Spleen (tissue), 11 donors: ENCODE results near the gene PRR5L. TPM values are rescaled to one million over a fixed set of nuclear protein-coding genes. Genes with fewer than 3 reads are reported as not detected.

Experiments used
- DNase-seq: peaks from one replicate; pipeline ENCODE4 v3.0.0-alpha.2; 2020
- H3K27ac ChIP-seq, 8 donors: fragments of 200-600 bp; sonication (generic) in 7 of 8; 1 replicate in 4 of 8; 2 replicates in 4 of 8; pipeline versions ENCODE4 v1.5.0 to v1.8.0; 2016 to 2021; ENCODE audit warnings: inconsistent platforms in 4 of 8, mild to moderate bottlenecking in 4 of 8, moderate library complexity in 1 of 8
- H3K27me3 ChIP-seq, 7 donors: fragments of 200-600 bp; sonication (generic) in 6 of 7; replicated peaks in 1 of 7; 1 replicate in 4 of 7; 2 replicates in 3 of 7; pipeline versions ENCODE4 v1.5.0 to v1.8.0; 2016 to 2021; ENCODE audit warnings: inconsistent platforms in 3 of 7, mild to moderate bottlenecking in 1 of 7
- H3K36me3 ChIP-seq, 6 donors: fragments of 200-600 bp; sonication (generic) in 5 of 6; 1 replicate in 4 of 6; 2 replicates in 2 of 6; pipeline versions ENCODE4 v1.5.0 to v1.8.0; 2016 to 2021; ENCODE audit warnings: inconsistent platforms in 2 of 6
- H3K4me1 ChIP-seq, 6 donors: fragments of 200-600 bp; sonication (generic) in 5 of 6; 1 replicate in 3 of 6; 2 replicates in 3 of 6; pipeline versions ENCODE4 v1.5.0 to v1.8.0; 2016 to 2021; ENCODE audit warnings: inconsistent platforms in 3 of 6
- H3K4me3 ChIP-seq, 8 donors: fragments of 200-600 bp; sonication (generic) in 7 of 8; 1 replicate in 4 of 8; 2 replicates in 4 of 8; pipeline versions ENCODE4 v1.5.0 to v1.8.0; 2016 to 2021; ENCODE audit warnings: inconsistent platforms in 4 of 8, mild to moderate bottlenecking in 4 of 8, moderate library complexity in 2 of 8
- H3K9me3 ChIP-seq, 8 donors: fragments of 200-600 bp; sonication (generic) in 7 of 8; 1 replicate in 4 of 8; 2 replicates in 4 of 8; pipeline versions ENCODE4 v1.5.0 to v1.8.0; 2016 to 2021; ENCODE audit warnings: inconsistent platforms in 4 of 8
- CTCF ChIP-seq, 11 experiments: fragments of 200-600 bp in 7 of 11; fragments of 450-650 bp in 4 of 11; sonication (generic) in 4 of 11; IDR thresholded peaks in 8 of 11; conservative IDR thresholded peaks in 3 of 11; 1 replicate in 7 of 11; 2 replicates in 4 of 11; pipeline versions ENCODE4 v1.4.0 to v1.8.0; 2016 to 2021; ENCODE audit warnings: antibody characterized with exemption in 11 of 11, inconsistent platforms in 4 of 11, mild to moderate bottlenecking in 1 of 11
- POLR2A ChIP-seq, 3 donors: fragments of 450-650 bp; IDR thresholded peaks; one replicate each; pipeline ENCODE4 v1.5.1; 2017; ENCODE audit warnings: antibody characterized with exemption in 3 of 3, mild to moderate bottlenecking in 1 of 3
- POLR2AphosphoS5 ChIP-seq, 3 donors: sonication (generic); formaldehyde crosslinking; IDR thresholded peaks; one replicate each; pipeline ENCODE4 v1.5.1; 2017; ENCODE audit warnings: antibody characterized with exemption in 3 of 3
- WGBS, 5 donors: extraction: QIAGEN DNeasy Blood & Tissue Kit in 3 of 5; methylation state at CpG; one replicate each; pipeline versions ENCODE4 v1.1.5 to v1.1.7; 2013 to 2018; 5-methylcytosine and 5-hydroxymethylcytosine counted together
- intact Hi-C: fragments of 100-400 bp; cut with DNase I; formaldehyde crosslinking; loops from one replicate; pipeline ENCODE4 v1.15.0; 2023; ENCODE audit warnings: low total_unique reads
- polyA plus RNA-seq, 3 donors: library from polyadenylated mRNA; stranded (reverse); fragments of 200-250 nt; gene quantifications; one replicate each; pipeline ENCODE4 v1.2.1, GENCODE V29; 2013
- total RNA-seq, 7 donors: library from RNA; depleted of rRNA in 3 of 7; stranded (reverse); fragments of >200 nt in 3 of 7; fragmentation: NEBNext Ultra II Directional in 4 of 7; extraction: Animal tissue kit (Norgen Biotek cat#: 25700) in 4 of 7; gene quantifications; one replicate each; pipeline versions ENCODE4 v1.1.0 to v1.2.1, GENCODE V29; 2016 to 2021
- donor health status: healthy with polysubstance abuse.
- donor health status: DM: no; HTN: no; CAD: no; lungs with moderate emphysema.
- donor health status: DM: no; HTN: no; CAD: no.
- donor health status: Bipolar disorder and iron deficiency.
- donor health status: healthy.
- donor health status: DM: no; HTN: no; CAD: no.
- donor health status: DM: yes; HTN: yes; CAD: no.

Gene PRR5L
- total and polyA plus RNA-seq, 10 donors = 10.7 to 330 (median 140) TPM

DNA sequence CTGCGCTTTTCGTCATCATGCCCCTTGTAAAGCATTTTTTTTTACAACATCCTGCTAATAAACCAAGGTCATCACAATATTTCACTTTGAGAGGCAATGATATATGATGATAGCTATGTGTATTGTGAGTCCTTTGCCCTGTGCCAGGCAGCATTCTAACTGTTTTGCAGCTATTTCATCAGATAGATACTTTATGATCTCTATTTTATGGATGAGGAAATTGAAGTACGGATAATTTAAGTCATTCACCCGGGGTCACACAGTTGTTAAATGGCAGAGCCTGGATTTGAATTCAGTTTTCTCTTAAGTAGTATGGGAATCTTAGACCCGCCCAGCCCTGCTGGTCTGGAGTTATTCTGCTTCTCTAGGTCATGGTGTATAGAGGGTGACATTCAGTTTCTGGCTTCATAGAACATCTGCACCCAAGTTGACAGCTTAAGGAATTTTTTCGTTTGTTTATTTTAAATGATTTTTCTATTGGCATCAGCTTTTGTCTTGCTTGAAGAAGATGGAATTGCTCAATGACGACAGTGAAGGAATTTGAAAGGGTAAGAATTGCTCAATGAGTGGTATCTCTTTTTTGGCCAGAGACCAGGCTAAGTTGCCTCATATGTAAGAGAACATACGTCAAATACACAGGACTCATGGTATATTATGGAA lies 926 bp downstream of the PRR5L start:
- Histone ChIP-seq H3K36me3 (no peaks in the 10 kb centered on the region), H3K4me1 (peaks cover 0 to 36% (median 17%) of the 10 kb centered on the region in 6 donors), H3K4me3 (no peak overlapping the region), H3K27ac (peak overlapping the region in 2 of 8 donors; percentile 11 to 50), H3K9me3 (no peaks in the 10 kb centered on the region), H3K27me3 (no peaks in the 10 kb centered on the region)
- TF ChIP-seq POLR2A (IDR thresholded peaks at IDR 0.05) (no peak), CTCF (IDR thresholded peaks at IDR 0.05 in 8 of 11, conservative IDR thresholded peaks at IDR 0.05 in 3 of 11) (no peak), POLR2AphosphoS5 (IDR thresholded peaks at IDR 0.05) (no peak)
- 67 to 82% (median 70%) methylated on average over 8 of the region's 8 CpGs for WGBS, 5 donors
- intact Hi-C loops = loop anchor here (10.0 kb wide), 1 partner anchor 378 kb away; no protein-coding TSS in a partner anchor
- no peak for DNase-seq

- no peak overlapping the region for H3K4me3 ChIP-seq
- 25 to 66% (median 47%) methylated on average over 3 of the region's 3 CpGs for WGBS, 5 donors
- intact Hi-C loops = loop anchor here (10.0 kb wide), 1 partner anchor 94 kb away; no protein-coding TSS in a partner anchor
- TF ChIP-seq CTCF (IDR thresholded peaks at IDR 0.05 in 8 of 11, conservative IDR thresholded peaks at IDR 0.05 in 3 of 11) = no peak
- no peak for TF ChIP-seq POLR2A (IDR thresholded peaks at IDR 0.05)
- peak; percentile 63 to 74 (median 71) for TF ChIP-seq POLR2AphosphoS5 (IDR thresholded peaks at IDR 0.05)
- H3K36me3 ChIP-seq = no peaks in the 10 kb centered on the region
- peaks cover 0 to 29% (median 13%) of the 10 kb centered on the region in 6 donors for H3K4me1 ChIP-seq
- H3K27me3 ChIP-seq = no peaks in the 10 kb centered on the region
- H3K27ac ChIP-seq = peak overlapping the region in 2 of 8 donors; percentile 29 to 46
- H3K9me3 ChIP-seq = no peaks in the 10 kb centered on the region
- peak; percentile 82 for DNase-seq
Observed at GRCh38 chr11:36300650-36301049, 4.6 kb downstream of the PRR5L start.

- TF ChIP-seq POLR2A (IDR thresholded peaks at IDR 0.05) (no peak), CTCF (IDR thresholded peaks at IDR 0.05 in 8 of 11, conservative IDR thresholded peaks at IDR 0.05 in 3 of 11) (no peak), POLR2AphosphoS5 (IDR thresholded peaks at IDR 0.05) (no peak)
- DNase-seq = no peak
- Histone ChIP-seq H3K4me1 (peaks cover 0 to 26% (median 7%) of the 10 kb centered on the region in 6 donors), H3K36me3 (no peaks in the 10 kb centered on the region), H3K27ac (no peak overlapping the region), H3K27me3 (no peaks in the 10 kb centered on the region), H3K9me3 (no peaks in the 10 kb centered on the region), H3K4me3 (no peak overlapping the region)
- intact Hi-C loops = loop anchor here (10.0 kb wide), 1 partner anchor 90 kb away; no protein-coding TSS in a partner anchor
- 38 to 85% (median 68%) methylated on average over 1 of the region's 1 CpG for WGBS, 5 donors
Observed at GRCh38 chr11:36304351-36304750, 8.3 kb downstream of the PRR5L start.

DNA sequence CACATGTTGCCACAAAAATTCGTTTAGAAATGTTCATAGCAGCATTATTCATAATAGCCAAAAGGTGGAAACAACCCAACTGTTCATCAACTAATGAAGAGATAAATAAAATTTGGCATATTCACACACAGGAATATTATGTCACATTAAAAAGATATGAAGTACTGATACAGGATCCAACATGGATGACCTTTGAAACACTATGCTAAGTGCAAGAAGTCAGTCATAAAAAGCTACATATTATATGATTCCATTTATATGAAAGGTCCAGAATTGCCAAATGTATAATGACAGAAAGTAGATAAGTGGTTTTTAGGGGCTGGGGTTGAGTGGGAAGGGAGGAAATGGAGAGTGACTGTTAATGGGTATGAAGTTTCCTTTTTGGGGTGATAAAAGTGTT lies 9.0 kb downstream of the PRR5L start:
- intact Hi-C loops = loop anchor here (10.0 kb wide), 1 partner anchor 90 kb away; no protein-coding TSS in a partner anchor
- no peaks in the 10 kb centered on the region for H3K36me3 ChIP-seq
- no peak for DNase-seq
- no peaks in the 10 kb centered on the region for H3K27me3 ChIP-seq
- WGBS, 5 donors = 50 to 64% (median 55%) methylated on average over 1 of the region's 1 CpG
- no peak for TF ChIP-seq POLR2AphosphoS5 (IDR thresholded peaks at IDR 0.05)
- TF ChIP-seq POLR2A (IDR thresholded peaks at IDR 0.05) = no peak
- no peak for TF ChIP-seq CTCF (IDR thresholded peaks at IDR 0.05 in 8 of 11, conservative IDR thresholded peaks at IDR 0.05 in 3 of 11)
- no peaks in the 10 kb centered on the region for H3K9me3 ChIP-seq
- H3K27ac ChIP-seq = no peak overlapping the region
- peaks cover 0 to 26% (median 7%) of the 10 kb centered on the region in 6 donors for H3K4me1 ChIP-seq
- H3K4me3 ChIP-seq = no peak overlapping the region
